SH-SY5Y (cell line): ENCODE results near the gene MBNL2.

ENCODE experiments used
- GATA2 ChIP-seq: IDR thresholded peaks from 2 replicates; pipeline ENCODE4 v1.6.1; 2011; ENCODE audit warnings: mild to moderate bottlenecking, low read depth, low read length
- GATA3 ChIP-seq: IDR thresholded peaks from 2 replicates; pipeline ENCODE4 v1.6.1; 2011; ENCODE audit warnings: low read depth, mild to moderate bottlenecking, low read length, moderate library complexity

DNA sequence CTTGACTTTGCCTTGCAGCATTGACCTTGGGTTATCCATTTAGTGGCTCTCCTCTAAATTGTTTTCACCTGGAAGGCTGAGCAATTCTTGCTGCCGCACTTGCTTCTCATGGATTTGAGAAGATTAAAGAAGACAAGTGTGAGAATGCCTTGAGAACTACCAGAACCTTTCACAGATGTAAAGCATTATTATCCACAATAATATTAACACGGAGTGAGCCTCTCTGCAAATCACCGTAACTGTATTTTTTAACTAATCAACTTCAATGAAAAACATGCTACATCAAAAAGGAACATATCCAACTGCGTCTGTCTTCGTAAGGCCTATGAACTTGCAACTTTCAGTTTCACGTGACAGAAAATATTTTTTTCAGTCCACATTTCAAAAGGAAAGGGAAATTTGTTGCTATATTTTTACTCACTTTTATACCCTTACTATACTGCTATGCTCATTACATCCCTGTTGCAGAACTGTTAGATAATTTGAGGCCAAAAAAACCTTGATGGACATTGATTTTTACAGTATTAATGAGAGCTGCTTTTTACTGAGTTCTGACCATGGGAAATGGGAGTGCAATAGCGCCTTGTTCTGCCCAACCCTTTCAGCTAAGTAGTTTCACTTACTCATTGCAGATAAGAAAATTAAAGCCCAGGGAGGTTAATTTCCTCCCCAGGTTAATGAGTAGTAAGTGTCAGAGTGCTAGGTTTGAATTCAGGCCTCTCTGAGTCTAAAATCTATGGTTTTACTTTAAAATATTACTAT is 118.0 kb downstream of the MBNL2 start:
- no peak for TF ChIP-seq GATA2
- no peak for TF ChIP-seq GATA3
